IPS DF 6.9 (cell line): ENCODE results near the gene SLC16A5.

Source experiments
- DNase-seq: peaks from one replicate; pipeline ENCODE4 v3.0.0-alpha.2; 2013; ENCODE audit warnings: low read depth, low spot score
- H3K27ac ChIP-seq: one replicate; pipeline ENCODE4 v1.5.1; 2013; ENCODE audit warnings: low read length, control low read depth
- H3K27me3 ChIP-seq: 2 replicates; pipeline ENCODE4 v1.6.1; 2013; ENCODE audit warnings: mild to moderate bottlenecking, low read length; ENCODE audit not compliant: control insufficient read depth, insufficient read depth
- H3K36me3 ChIP-seq: 2 replicates; pipeline ENCODE4 v1.6.1; 2013; ENCODE audit warnings: low read length; ENCODE audit not compliant: control insufficient read depth, insufficient read depth
- H3K4me1 ChIP-seq: 2 replicates; pipeline ENCODE4 v1.6.1; 2013; ENCODE audit warnings: low read length; ENCODE audit not compliant: control insufficient read depth, insufficient read depth
- H3K4me3 ChIP-seq: 2 replicates; pipeline ENCODE4 v1.5.1; 2013; ENCODE audit warnings: mild to moderate bottlenecking, low read length
- H3K9me3 ChIP-seq: 2 replicates; pipeline ENCODE4 v1.6.1; 2013; ENCODE audit warnings: low read length, inconsistent platforms; ENCODE audit not compliant: control insufficient read depth, insufficient read depth
- WGBS: extraction: QIAGEN DNeasy Blood & Tissue Kit; methylation state at CpG from one replicate; pipeline ENCODE4 v1.1.7; 2013; ENCODE audit warnings: mixed read lengths, missing lambda C conversion rate; ENCODE audit not compliant: insufficient read length, insufficient coverage; 5-methylcytosine and 5-hydroxymethylcytosine counted together

Gene SLC16A5

GRCh38 chr17:75098861-75099260 lies 11.1 kb downstream of the SLC16A5 start:
- Histone ChIP-seq H3K27ac (no peak overlapping the region), H3K27me3 (no peaks in the 10 kb centered on the region), H3K4me3 (no peak overlapping the region), H3K4me1 (no peaks in the 10 kb centered on the region), H3K36me3 (peaks cover 18% of the 10 kb centered on the region), H3K9me3 (no peaks in the 10 kb centered on the region)
- WGBS, result no CpG with 5 or more reads among the region's 7 CpGs
- DNase-seq, result no peak

DNA sequence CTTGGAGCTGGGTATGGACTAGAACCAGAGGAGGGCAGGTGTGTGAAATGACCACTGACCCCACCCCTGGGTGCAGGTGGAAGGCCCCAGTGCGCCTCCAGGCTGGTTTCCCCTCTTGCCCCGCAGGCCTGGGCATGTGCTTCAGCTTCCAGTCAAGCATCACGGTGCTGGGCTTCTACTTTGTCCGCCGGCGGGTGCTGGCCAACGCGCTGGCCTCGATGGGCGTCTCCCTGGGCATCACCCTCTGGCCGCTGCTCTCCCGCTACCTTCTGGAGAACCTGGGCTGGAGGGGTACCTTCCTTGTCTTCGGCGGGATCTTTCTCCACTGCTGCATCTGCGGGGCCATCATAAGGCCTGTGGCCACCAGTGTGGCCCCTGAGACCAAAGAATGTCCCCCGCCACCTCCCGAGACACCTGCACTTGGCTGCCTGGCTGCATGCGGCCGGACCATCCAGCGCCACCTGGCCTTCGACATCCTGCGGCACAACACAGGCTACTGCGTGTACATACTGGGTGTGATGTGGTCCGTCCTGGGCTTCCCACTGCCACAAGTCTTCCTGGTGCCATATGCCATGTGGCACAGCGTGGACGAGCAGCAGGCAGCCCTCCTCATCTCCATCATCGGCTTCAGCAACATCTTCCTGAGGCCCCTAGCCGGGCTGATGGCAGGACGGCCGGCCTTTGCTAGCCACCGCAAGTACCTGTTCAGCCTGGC lies 12.3 kb downstream of the SLC16A5 start:
- Histone ChIP-seq H3K4me3 (no peak overlapping the region), H3K36me3 (peaks cover 18% of the 10 kb centered on the region), H3K9me3 (no peaks in the 10 kb centered on the region), H3K27ac (no peak overlapping the region), H3K27me3 (no peaks in the 10 kb centered on the region), H3K4me1 (no peaks in the 10 kb centered on the region)
- DNase-seq, result no peak
- no CpG with 5 or more reads among the region's 31 CpGs for WGBS

DNA sequence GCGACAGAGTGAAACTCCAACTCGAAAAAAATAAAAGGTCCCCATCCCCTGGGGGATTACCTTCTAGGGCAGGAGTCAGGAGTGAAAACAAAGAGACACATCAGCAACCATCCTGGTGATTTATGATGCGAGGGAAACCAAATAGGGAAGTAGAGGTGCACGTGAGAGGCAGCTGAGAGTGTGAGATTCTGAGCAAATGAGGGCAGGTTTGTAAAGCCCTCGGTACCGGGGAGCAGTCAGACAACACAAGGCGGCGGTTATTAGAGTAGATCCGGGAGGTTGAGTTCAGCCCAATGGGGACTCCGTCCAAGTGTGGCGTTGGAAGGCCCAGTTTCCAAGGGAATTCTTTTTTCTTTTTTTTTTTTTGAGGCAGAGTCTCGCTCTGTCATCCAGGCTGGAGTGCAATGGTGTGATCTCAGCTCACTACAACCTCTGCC lies 14.6 kb downstream of the SLC16A5 start:
- WGBS, result no CpG with 5 or more reads among the region's 12 CpGs
- DNase-seq, result no peak
- no peak overlapping the region for H3K27ac ChIP-seq

GRCh38 chr17:75103601-75104554 lies 16.1 kb downstream of the SLC16A5 start:
- DNase-seq, result no peak
- Histone ChIP-seq H3K27ac (no peak overlapping the region), H3K4me3 (no peak overlapping the region), H3K9me3 (no peaks in the 10 kb centered on the region), H3K4me1 (no peaks in the 10 kb centered on the region), H3K27me3 (no peaks in the 10 kb centered on the region), H3K36me3 (peaks cover 11% of the 10 kb centered on the region)
- WGBS, result no CpG with 5 or more reads among the region's 14 CpGs

More for the DNA sequence above, 14.6 kb downstream of the SLC16A5 start:
- no peak overlapping the region for H3K4me3 ChIP-seq
- H3K36me3 ChIP-seq, result peaks cover 18% of the 10 kb centered on the region
- H3K9me3 ChIP-seq, result no peaks in the 10 kb centered on the region
- no peaks in the 10 kb centered on the region for H3K4me1 ChIP-seq
- H3K27me3 ChIP-seq, result no peaks in the 10 kb centered on the region

DNA sequence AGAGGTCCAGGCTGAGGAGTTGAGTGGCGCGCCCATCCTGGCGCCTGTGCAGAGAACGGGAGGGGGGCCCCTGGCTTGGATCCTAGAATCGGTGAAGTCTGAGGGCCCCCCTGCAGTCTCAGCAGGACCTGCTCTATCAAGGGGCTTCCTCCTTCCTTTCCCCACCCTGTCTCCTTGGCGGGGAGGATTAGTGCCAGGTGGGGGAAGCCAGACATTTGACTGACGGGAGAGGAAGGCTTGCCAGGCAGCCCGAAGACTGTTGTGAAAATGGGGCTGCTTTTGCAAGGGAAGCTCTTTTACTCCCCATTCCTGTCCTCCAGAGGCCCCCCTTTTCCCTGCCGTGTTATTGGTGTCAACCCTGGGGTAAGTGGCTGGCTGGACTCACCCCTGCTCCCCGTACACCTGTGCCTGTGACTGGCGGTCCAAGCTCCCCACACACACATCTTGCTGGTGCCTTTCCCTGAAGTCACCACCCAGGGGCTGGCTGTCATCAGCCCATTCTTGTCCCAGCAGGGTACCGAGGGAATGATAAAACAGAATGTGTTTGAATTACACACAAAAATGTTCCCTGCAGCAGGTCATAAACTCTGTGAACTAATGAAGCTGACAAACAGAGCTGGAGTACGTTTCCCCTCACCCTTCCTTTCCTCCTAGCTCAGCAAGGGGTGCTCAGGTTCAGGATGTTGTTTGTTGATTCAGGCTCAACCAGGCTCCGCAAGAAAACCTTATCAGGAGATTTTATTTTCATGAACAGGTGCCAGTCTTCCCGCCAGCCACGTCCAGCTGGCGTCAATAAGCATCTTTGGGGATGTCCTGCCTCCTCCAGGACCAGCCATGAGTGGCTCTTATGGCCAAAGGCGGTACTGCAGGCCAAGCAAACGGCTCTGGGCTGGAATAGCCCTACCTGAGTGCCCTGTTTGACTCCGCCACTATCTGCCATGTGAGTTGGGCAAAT lies 17.6 kb downstream of the SLC16A5 start:
- Histone ChIP-seq H3K36me3 (peaks cover 3% of the 10 kb centered on the region), H3K4me3 (no peak overlapping the region), H3K4me1 (no peaks in the 10 kb centered on the region), H3K27me3 (no peaks in the 10 kb centered on the region), H3K27ac (no peak overlapping the region), H3K9me3 (no peaks in the 10 kb centered on the region)
- DNase-seq, result no peak
- WGBS, result no CpG with 5 or more reads among the region's 20 CpGs

DNA sequence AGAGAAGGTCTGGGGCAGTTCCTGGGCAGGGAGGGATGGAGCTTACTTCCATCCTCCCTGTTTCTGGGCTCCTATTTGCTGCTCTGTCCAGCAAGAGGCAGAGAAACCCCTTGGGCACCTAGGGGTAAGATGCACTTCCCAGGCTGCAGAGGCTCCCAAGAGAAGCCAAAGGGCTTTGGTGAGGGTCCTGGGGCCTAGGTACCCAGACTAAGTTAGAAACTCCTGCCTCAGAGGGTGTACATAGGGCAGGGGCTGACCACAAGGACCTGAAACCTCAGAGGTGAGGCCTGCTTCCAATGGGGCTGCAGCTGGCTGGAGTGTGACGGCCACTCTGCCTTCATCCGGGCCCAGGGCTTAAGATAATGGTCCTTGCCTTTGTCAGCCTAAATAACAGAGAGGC lies 20.4 kb downstream of the SLC16A5 start:
- H3K9me3 ChIP-seq, result no peaks in the 10 kb centered on the region
- DNase-seq, result no peak
- no peak overlapping the region for H3K27ac ChIP-seq
- H3K4me1 ChIP-seq, result no peaks in the 10 kb centered on the region
- no peaks in the 10 kb centered on the region for H3K36me3 ChIP-seq
- no CpG with 5 or more reads among the region's 2 CpGs for WGBS
- no peak overlapping the region for H3K4me3 ChIP-seq
- no peaks in the 10 kb centered on the region for H3K27me3 ChIP-seq

DNA sequence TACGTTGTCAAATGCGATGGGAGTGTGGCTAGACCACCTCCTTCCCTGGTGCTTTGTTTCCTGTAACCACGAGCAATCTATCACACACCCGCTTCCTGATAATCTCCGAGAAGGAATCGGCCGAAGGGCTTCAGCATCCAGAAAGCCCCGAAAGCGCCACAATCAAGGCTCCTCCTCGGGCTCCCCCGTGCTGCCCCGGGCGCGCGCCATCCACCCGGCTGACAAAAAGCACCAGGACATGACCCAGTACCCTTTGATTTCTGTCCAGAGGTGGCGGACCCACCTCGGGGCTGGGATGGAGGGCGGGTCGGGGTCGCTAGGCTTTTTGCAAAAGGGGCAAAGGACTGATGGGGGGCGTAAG lies 21.3 kb downstream of the SLC16A5 start:
- WGBS, result no CpG with 5 or more reads among the region's 22 CpGs
- no peak overlapping the region for H3K27ac ChIP-seq
- DNase-seq, result no peak

DNA sequence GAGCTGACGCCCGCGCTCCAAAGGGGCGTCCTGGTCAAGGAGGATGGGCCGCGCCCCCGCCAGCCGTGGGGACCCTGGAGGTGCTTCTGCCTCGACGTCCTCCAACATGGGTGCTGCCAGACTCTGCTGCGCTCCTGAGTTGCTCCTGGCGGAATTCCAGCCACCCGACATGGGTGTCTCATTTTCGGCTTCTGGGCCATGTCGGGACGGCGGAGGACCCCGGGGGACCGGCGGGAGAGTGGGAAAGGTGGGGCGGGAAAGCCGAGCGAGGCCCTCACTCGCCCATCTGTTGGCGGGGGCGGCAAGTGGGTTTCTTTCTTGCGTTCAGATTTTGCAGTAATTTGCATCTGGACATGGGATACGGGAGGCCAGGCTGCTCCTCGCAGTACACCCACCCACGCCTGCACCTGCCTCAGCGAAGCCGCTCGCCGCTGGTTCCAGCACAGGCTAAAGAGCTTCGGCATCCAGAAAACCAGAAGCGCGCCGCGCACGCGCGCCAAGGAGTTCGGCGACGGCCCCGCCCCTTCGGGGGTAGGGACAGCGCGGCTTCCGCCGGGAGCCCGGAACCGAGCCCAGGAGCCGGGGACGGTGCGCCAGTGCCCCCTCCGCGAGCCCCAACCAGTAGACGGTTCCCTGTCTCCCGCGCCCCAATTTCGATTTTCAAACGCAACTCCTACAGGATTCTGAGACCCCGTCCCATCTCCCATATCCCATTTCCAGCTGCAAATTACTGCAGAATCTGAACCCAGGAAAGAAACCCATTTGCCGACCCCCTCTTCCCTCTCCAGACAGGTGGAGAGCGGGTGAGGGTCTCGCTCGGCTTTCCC lies 21.9 kb downstream of the SLC16A5 start, which contains the start of gene ARMC7:
Gene ARMC7, plus strand, starts transcription at position 563 of the 827 bp plus-strand sequence. CDS start 320 bp downstream, outside the sequence.
- peak within 1 kb of the TSS; percentile 72 for H3K4me3 ChIP-seq
- no peaks in the 10 kb centered on the region for H3K36me3 ChIP-seq
- no peak within 1 kb of the TSS for H3K27ac ChIP-seq
- WGBS, result no CpG with 5 or more reads among the region's 68 CpGs
- H3K9me3 ChIP-seq, result no peaks in the 10 kb centered on the region
- no peak for DNase-seq
- no peaks in the 10 kb centered on the region for H3K4me1 ChIP-seq
- H3K27me3 ChIP-seq, result no peaks in the 10 kb centered on the region

More for the DNA sequence above, 21.3 kb downstream of the SLC16A5 start:
- no peaks in the 10 kb centered on the region for H3K27me3 ChIP-seq
- H3K9me3 ChIP-seq, result no peaks in the 10 kb centered on the region
- H3K36me3 ChIP-seq, result no peaks in the 10 kb centered on the region
- peak overlapping the region; percentile 72; the same call in 1 of the 2 replicates for H3K4me3 ChIP-seq
- no peaks in the 10 kb centered on the region for H3K4me1 ChIP-seq

- no peaks in the 10 kb centered on the region for H3K36me3 ChIP-seq
- H3K27me3 ChIP-seq, result no peaks in the 10 kb centered on the region
- peak overlapping the region; percentile 72 for H3K4me3 ChIP-seq
- no peaks in the 10 kb centered on the region for H3K9me3 ChIP-seq
- no peak overlapping the region for H3K27ac ChIP-seq
- H3K4me1 ChIP-seq, result no peaks in the 10 kb centered on the region
- DNase-seq, result no peak
- WGBS, result no CpG with 5 or more reads among the region's 40 CpGs
These were observed 22.6 kb downstream of the SLC16A5 start for GRCh38 chr17:75110234-75110937.
